ENCODE results near the gene PTPRA. TPM values are rescaled to one million over a fixed set of nuclear protein-coding genes. Genes with fewer than 3 reads are reported as not detected.
"Not testable (repeated sequence)": the region's sequence is repeated elsewhere in the genome, so short reads cannot be mapped to it uniquely, and the experiment has no call there.

Gene PTPRA
- total and polyA plus RNA-seq, 2 donors from 2014 or later = 33.1 to 70.3 TPM

DNA sequence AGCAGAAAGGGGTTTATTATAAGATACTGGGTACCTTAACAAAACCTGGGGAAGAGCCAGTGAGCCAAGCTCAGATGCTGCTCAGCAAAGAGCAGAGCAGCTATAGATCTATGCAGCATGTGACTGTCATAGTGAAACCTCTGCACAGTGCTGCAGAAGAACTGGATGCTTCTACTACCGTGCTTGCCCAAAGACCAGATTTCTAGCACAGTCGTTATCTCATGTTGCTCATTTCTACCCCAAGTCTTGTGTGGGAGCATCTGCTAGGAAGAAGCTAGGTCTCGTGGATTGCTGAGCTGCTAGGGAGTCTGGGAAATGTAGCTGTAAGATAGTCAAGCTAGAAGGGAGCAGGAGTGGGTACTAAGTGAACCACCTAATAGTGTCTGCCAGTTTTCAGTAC, 138.5 kb downstream of the PTPRA start:
- H3K27me3 ChIP-seq (ENCODE audit: control insufficient read depth, insufficient read depth, low read length) = no peaks in the 10 kb centered on the region
- TF ChIP-seq, protein P1, sequence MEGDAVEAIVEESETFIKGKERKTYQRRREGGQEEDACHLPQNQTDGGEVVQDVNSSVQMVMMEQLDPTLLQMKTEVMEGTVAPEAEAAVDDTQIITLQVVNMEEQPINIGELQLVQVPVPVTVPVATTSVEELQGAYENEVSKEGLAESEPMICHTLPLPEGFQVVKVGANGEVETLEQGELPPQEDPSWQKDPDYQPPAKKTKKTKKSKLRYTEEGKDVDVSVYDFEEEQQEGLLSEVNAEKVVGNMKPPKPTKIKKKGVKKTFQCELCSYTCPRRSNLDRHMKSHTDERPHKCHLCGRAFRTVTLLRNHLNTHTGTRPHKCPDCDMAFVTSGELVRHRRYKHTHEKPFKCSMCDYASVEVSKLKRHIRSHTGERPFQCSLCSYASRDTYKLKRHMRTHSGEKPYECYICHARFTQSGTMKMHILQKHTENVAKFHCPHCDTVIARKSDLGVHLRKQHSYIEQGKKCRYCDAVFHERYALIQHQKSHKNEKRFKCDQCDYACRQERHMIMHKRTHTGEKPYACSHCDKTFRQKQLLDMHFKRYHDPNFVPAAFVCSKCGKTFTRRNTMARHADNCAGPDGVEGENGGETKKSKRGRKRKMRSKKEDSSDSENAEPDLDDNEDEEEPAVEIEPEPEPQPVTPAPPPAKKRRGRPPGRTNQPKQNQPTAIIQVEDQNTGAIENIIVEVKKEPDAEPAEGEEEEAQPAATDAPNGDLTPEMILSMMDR (IDR thresholded peaks at IDR 0.05; ENCODE audit: borderline replicate concordance, extremely low read depth, insufficient read depth) = no peak
- intact Hi-C loops (cut with DNase I) = no loop called here
- peaks cover 5 to 11% (median 10%) of the 10 kb centered on the region in 3 donors for H3K36me3 ChIP-seq (ENCODE audit: control insufficient read depth in 2 of 3, insufficient read depth in 3 of 3, low read length in 3 of 3)
- H3K27ac ChIP-seq (ENCODE audit: low read depth in 2 of 2, low read length in 2 of 2) = no peak overlapping the region
- FAIRE-seq = no peak
- no peak overlapping the region for H3K9ac ChIP-seq (ENCODE audit: low read length in 3 of 3)
- no peaks in the 10 kb centered on the region for H3K9me3 ChIP-seq (ENCODE audit: control insufficient read depth in 2 of 3, insufficient read depth in 1 of 3, low read length in 3 of 3)
- DNase-seq = no peak
- no peak overlapping the region for H3K4me3 ChIP-seq (ENCODE audit: low read length in 3 of 3)
- no peaks in the 10 kb centered on the region for H3K4me1 ChIP-seq (ENCODE audit: control insufficient read depth in 2 of 3, insufficient read depth in 2 of 3, low read depth in 1 of 3, low read length in 3 of 3)

DNA sequence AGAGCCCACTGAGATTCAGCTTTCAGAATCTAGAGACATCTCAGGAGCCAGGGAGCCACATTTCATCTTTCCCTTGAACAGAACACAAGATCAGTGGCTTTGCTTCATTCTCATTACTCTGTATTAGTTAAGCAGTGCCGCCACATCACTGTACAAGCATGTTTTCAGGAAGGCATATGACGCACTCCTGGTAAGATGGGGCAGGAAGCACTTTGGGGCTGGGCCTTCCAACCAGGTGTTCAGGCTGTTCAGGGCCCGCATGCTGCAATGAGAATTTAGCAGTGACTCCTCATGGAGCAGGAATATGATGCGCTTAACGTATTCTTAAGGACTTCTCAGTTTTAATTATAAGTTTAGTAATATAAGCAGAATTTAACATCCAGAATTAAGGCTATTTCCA, 140.5 kb downstream of the PTPRA start:
- no peaks in the 10 kb centered on the region for H3K27me3 ChIP-seq (ENCODE audit: control insufficient read depth, insufficient read depth, low read length)
- no peaks in the 10 kb centered on the region for H3K9me3 ChIP-seq (ENCODE audit: control insufficient read depth in 2 of 3, insufficient read depth in 1 of 3, low read length in 3 of 3)
- H3K27ac ChIP-seq (ENCODE audit: low read depth in 2 of 2, low read length in 2 of 2) = no peak overlapping the region
- DNase-seq (no peak), FAIRE-seq (no peak)
- no peaks in the 10 kb centered on the region for H3K4me1 ChIP-seq (ENCODE audit: control insufficient read depth in 2 of 3, insufficient read depth in 2 of 3, low read depth in 1 of 3, low read length in 3 of 3)
- peaks cover 4 to 13% (median 8%) of the 10 kb centered on the region in 3 donors for H3K36me3 ChIP-seq (ENCODE audit: control insufficient read depth in 2 of 3, insufficient read depth in 3 of 3, low read length in 3 of 3)
- intact Hi-C loops (cut with DNase I) = no loop called here
- no peak overlapping the region for H3K4me3 ChIP-seq (ENCODE audit: low read length in 3 of 3)
- H3K9ac ChIP-seq (ENCODE audit: low read length in 3 of 3) = no peak overlapping the region
- TF ChIP-seq, protein P1 (IDR thresholded peaks at IDR 0.05; ENCODE audit: borderline replicate concordance, extremely low read depth, insufficient read depth) = no peak

DNA sequence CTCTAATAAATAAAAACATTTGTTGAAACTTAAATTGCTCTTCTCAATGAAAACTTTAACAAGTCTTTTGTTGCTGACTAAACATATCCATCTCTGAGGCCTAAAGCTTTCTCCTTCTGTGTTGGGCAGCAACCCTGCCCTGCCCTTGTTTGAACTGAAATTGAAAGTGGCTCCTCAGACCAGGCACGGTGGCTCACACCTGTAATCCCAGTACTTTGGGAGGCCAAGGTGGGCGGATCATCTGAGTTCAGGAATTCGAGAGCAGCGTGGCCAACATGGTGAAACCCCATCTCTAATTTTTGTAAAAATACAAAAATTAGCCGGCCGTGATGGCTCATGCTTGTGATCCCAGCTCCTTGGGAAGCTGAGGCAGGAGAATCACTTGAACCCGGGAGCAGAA, 140.9 kb downstream of the PTPRA start:
- no peak overlapping the region for H3K9ac ChIP-seq (ENCODE audit: low read length in 3 of 3)
- no peak overlapping the region for H3K4me3 ChIP-seq (ENCODE audit: low read length in 3 of 3)
- H3K27ac ChIP-seq (ENCODE audit: low read depth in 2 of 2, low read length in 2 of 2) = no peak overlapping the region
- H3K4me1 ChIP-seq (ENCODE audit: control insufficient read depth in 2 of 3, insufficient read depth in 2 of 3, low read depth in 1 of 3, low read length in 3 of 3) = no peaks in the 10 kb centered on the region
- intact Hi-C loops (cut with DNase I) = no loop called here
- H3K9me3 ChIP-seq (ENCODE audit: control insufficient read depth in 2 of 3, insufficient read depth in 1 of 3, low read length in 3 of 3) = no peaks in the 10 kb centered on the region
- DNase-seq (no peak), FAIRE-seq (no peak)
- H3K27me3 ChIP-seq (ENCODE audit: control insufficient read depth, insufficient read depth, low read length) = no peaks in the 10 kb centered on the region
- TF ChIP-seq, protein P1 (IDR thresholded peaks at IDR 0.05; ENCODE audit: borderline replicate concordance, extremely low read depth, insufficient read depth) = no peak
- peaks cover 2 to 13% (median 5%) of the 10 kb centered on the region in 3 donors for H3K36me3 ChIP-seq (ENCODE audit: control insufficient read depth in 2 of 3, insufficient read depth in 3 of 3, low read length in 3 of 3)

DNA sequence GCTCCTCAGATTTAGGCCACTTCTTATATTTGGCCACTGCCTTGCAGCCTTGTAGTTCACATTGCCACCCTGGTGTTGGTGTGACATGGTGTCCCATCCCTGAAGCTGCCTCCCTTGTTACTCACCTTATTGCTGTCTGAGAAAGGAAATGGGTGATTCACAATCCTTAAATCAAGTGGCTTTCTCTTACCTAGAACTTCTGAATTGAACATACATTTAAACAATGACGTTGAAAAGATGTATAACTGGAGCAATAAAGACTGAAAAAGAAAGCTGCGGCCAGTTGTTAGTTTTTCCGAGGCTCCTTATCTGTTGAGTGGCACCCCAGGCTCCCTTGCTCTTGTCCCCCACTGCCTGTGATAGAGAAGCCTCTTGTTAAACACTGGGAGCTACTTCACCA, 141.4 kb downstream of the PTPRA start:
- Histone ChIP-seq H3K4me3 (ENCODE audit: low read length in 3 of 3) (no peak overlapping the region), H3K9me3 (ENCODE audit: control insufficient read depth in 2 of 3, insufficient read depth in 1 of 3, low read length in 3 of 3) (no peaks in the 10 kb centered on the region), H3K27me3 (ENCODE audit: control insufficient read depth, insufficient read depth, low read length) (no peaks in the 10 kb centered on the region), H3K36me3 (ENCODE audit: control insufficient read depth in 2 of 3, insufficient read depth in 3 of 3, low read length in 3 of 3) (peaks cover 2 to 13% (median 5%) of the 10 kb centered on the region in 3 donors), H3K27ac (ENCODE audit: low read depth in 2 of 2, low read length in 2 of 2) (no peak overlapping the region), H3K9ac (ENCODE audit: low read length in 3 of 3) (no peak overlapping the region), H3K4me1 (ENCODE audit: control insufficient read depth in 2 of 3, insufficient read depth in 2 of 3, low read depth in 1 of 3, low read length in 3 of 3) (no peaks in the 10 kb centered on the region)
- no peak for DNase-seq
- intact Hi-C loops (cut with DNase I) = no loop called here
- FAIRE-seq = no peak
- TF ChIP-seq, protein P1 (IDR thresholded peaks at IDR 0.05; ENCODE audit: borderline replicate concordance, extremely low read depth, insufficient read depth) = no peak

DNA sequence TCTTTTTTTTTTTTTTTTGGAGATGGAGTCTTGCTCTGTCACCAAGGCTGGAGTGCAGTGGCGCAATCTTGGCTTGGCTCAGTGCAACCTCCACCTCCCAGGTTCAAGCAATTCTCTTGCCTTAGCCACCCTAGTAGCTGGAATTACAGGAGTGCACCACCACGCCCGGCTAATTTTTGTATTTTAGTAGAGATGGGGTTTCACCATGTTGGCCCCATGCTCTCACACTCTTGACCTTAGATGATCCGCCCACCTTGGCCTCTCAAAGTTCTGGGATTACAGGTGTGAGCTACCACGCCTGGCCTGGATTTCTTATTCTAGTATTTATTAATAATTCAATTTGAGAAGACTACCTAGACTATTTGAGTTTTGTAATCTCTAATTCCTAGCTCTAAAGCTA, 142.0 kb downstream of the PTPRA start:
- H3K4me1 ChIP-seq (ENCODE audit: control insufficient read depth in 2 of 3, insufficient read depth in 2 of 3, low read depth in 1 of 3, low read length in 3 of 3); H3K27me3 ChIP-seq (ENCODE audit: control insufficient read depth, insufficient read depth, low read length); H3K9me3 ChIP-seq (ENCODE audit: control insufficient read depth in 2 of 3, insufficient read depth in 1 of 3, low read length in 3 of 3); FAIRE-seq; DNase-seq; intact Hi-C loops (cut with DNase I); H3K9ac ChIP-seq (ENCODE audit: low read length in 3 of 3); H3K4me3 ChIP-seq (ENCODE audit: low read length in 3 of 3); H3K27ac ChIP-seq (ENCODE audit: low read depth in 2 of 2, low read length in 2 of 2): not testable (repeated sequence)
- peaks cover 2 to 13% (median 5%) of the 10 kb centered on the region in 3 donors for H3K36me3 ChIP-seq (ENCODE audit: control insufficient read depth in 2 of 3, insufficient read depth in 3 of 3, low read length in 3 of 3)
